Transverse colon (tissue), 4 donors: Measurements from ENCODE around the gene MON1A. TPM values are rescaled to one million over a fixed set of nuclear protein-coding genes. Genes with fewer than 3 reads are reported as not detected.
A peak's percentile ranks its signal among the peaks of the same experiment; 100 is the strongest.

Experiments used
- DNase-seq: peaks from one replicate; pipeline ENCODE4 v3.0.0-alpha.2; 2019
- H3K27ac ChIP-seq, 4 donors: fragments of 200-600 bp; sonication (generic); 2 replicates each; pipeline ENCODE4 v1.5.1; 2016 to 2018; ENCODE audit warnings: inconsistent platforms in 4 of 4
- H3K27me3 ChIP-seq: fragments of 200-600 bp; sonication (generic); 2 replicates; pipeline ENCODE4 v1.5.1; 2017; ENCODE audit warnings: inconsistent platforms
- H3K36me3 ChIP-seq, 4 donors: fragments of 200-600 bp; sonication (generic); 2 replicates each; pipeline ENCODE4 v1.5.1; 2017 to 2019; ENCODE audit warnings: inconsistent platforms in 4 of 4
- H3K4me1 ChIP-seq, 4 donors: fragments of 200-600 bp; sonication (generic); 2 replicates each; pipeline ENCODE4 v1.5.1; 2017 to 2020; ENCODE audit warnings: inconsistent platforms in 4 of 4
- H3K4me3 ChIP-seq, 4 donors: fragments of 200-600 bp; sonication (generic); 1 replicate in 1 of 4; 2 replicates in 3 of 4; pipeline versions ENCODE4 v1.5.1 to v1.6.1; 2017 to 2019; ENCODE audit warnings: inconsistent platforms in 4 of 4
- H3K9me3 ChIP-seq, 2 donors: fragments of 200-600 bp; sonication (generic); 2 replicates each; pipeline ENCODE4 v1.5.1; 2017 to 2019; ENCODE audit warnings: inconsistent platforms in 2 of 2
- EP300 ChIP-seq: sonication (generic); formaldehyde crosslinking; IDR thresholded peaks from one replicate; pipeline ENCODE4 v1.6.1; 2017; ENCODE audit warnings: antibody characterized with exemption, low read depth
- POLR2A ChIP-seq: fragments of 450-650 bp; IDR thresholded peaks from one replicate; pipeline ENCODE4 v1.6.1; 2016; ENCODE audit warnings: antibody characterized with exemption, mild to moderate bottlenecking, moderate library complexity
- POLR2AphosphoS5 ChIP-seq, 3 donors: sonication (generic); formaldehyde crosslinking; IDR thresholded peaks; one replicate each; pipeline ENCODE4 v1.6.1; 2016; ENCODE audit warnings: antibody characterized with exemption in 3 of 3
- WGBS, 2 donors: methylation state at CpG; one replicate each; pipeline ENCODE4 v1.1.5; 2018; ENCODE audit warnings: low coverage in 1 of 2; 5-methylcytosine and 5-hydroxymethylcytosine counted together
- in situ Hi-C, 4 donors: fragments of 200-750 bp; cut with MboI; loops; one replicate each; pipeline versions ENCODE4 v1.15.0 to v1.15.1; 2017; ENCODE audit warnings: low sequenced_read_pairs in 3 of 4, low pct_ligation_motif_present in 1 of 4, low pct_unique_long_range_greater_than_20kb in 1 of 4
- intact Hi-C: fragments of 100-400 bp; cut with DNase I; formaldehyde crosslinking; loops from one replicate; pipeline ENCODE4 v1.15.1; 2023; ENCODE audit warnings: low total_unique reads
- total RNA-seq, 4 donors: library from RNA; depleted of rRNA; stranded (reverse); fragments of >200 nt; gene quantifications; one replicate each; pipeline ENCODE4 v1.1.0, GENCODE V29; 2016
- TF ChIP-seq, protein P1 (sequence below), 5 experiments: fragments of 200-600 bp in 3 of 5; fragments of 450-650 bp in 2 of 5; sonication (generic) in 3 of 5; IDR thresholded peaks; 1 replicate in 2 of 5; 2 replicates in 3 of 5; pipeline ENCODE4 v1.5.1; 2016 to 2017; ENCODE audit warnings: antibody characterized with exemption in 5 of 5, inconsistent platforms in 3 of 5, mild to moderate bottlenecking in 2 of 5, moderate library complexity in 1 of 5

The MON1A gene
- total RNA-seq, 4 donors from 2014 or later, result 0.80 to 10.5 (median 8.7) TPM

GRCh38 chr3:49879721-49880120, 49.9 kb downstream of the MON1A start:
- TF ChIP-seq, protein P1, sequence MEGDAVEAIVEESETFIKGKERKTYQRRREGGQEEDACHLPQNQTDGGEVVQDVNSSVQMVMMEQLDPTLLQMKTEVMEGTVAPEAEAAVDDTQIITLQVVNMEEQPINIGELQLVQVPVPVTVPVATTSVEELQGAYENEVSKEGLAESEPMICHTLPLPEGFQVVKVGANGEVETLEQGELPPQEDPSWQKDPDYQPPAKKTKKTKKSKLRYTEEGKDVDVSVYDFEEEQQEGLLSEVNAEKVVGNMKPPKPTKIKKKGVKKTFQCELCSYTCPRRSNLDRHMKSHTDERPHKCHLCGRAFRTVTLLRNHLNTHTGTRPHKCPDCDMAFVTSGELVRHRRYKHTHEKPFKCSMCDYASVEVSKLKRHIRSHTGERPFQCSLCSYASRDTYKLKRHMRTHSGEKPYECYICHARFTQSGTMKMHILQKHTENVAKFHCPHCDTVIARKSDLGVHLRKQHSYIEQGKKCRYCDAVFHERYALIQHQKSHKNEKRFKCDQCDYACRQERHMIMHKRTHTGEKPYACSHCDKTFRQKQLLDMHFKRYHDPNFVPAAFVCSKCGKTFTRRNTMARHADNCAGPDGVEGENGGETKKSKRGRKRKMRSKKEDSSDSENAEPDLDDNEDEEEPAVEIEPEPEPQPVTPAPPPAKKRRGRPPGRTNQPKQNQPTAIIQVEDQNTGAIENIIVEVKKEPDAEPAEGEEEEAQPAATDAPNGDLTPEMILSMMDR (IDR thresholded peaks at IDR 0.05), result no peak
- TF ChIP-seq POLR2AphosphoS5 (IDR thresholded peaks at IDR 0.05) (no peak), POLR2A (no peak), EP300 (no peak)
- WGBS, 2 donors, result 80% methylated on average over 2 of the region's 2 CpGs; no CpG with 5 or more reads in 1 of the 2 donors
- peaks cover 0 to 8% (median 2%) of the 10 kb centered on the region in 4 donors for H3K4me1 ChIP-seq
- in situ Hi-C loops (no loop called here), intact Hi-C loops (no loop called here)
- no peak for DNase-seq
- no peaks in the 10 kb centered on the region for H3K27me3 ChIP-seq
- no peaks in the 10 kb centered on the region for H3K9me3 ChIP-seq
- H3K4me3 ChIP-seq, result no peak overlapping the region
- no peak overlapping the region for H3K27ac ChIP-seq
- H3K36me3 ChIP-seq, result no peaks in the 10 kb centered on the region

DNA sequence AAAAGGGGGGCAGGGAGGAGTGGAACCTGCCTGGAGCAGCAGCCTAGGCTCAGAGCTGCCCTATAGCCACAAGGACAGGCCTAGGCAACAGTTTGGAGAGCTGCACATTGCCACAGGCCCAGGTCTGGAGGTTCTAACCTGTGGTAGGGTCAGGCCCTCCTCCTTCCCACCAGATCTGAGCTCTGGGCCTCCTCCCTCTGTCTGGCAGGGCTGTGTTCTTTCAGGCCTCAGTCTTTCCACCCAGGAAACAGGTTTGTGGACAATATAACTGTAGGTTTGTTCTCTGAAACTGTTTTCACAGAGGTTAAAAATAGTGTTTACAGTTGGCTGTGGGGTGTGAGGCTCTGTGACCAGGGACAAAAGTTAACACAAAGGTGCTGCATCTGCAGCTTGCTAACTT, 50.9 kb downstream of the MON1A start:
- Histone ChIP-seq H3K4me1 (peaks cover 0 to 12% (median 5%) of the 10 kb centered on the region in 4 donors), H3K27me3 (no peaks in the 10 kb centered on the region), H3K36me3 (no peaks in the 10 kb centered on the region), H3K9me3 (no peaks in the 10 kb centered on the region), H3K27ac (no peak overlapping the region), H3K4me3 (no peak overlapping the region)
- no peak for TF ChIP-seq POLR2AphosphoS5 (IDR thresholded peaks at IDR 0.05)
- intact Hi-C loops (no loop called here), in situ Hi-C loops (no loop called here)
- no peak for DNase-seq

DNA sequence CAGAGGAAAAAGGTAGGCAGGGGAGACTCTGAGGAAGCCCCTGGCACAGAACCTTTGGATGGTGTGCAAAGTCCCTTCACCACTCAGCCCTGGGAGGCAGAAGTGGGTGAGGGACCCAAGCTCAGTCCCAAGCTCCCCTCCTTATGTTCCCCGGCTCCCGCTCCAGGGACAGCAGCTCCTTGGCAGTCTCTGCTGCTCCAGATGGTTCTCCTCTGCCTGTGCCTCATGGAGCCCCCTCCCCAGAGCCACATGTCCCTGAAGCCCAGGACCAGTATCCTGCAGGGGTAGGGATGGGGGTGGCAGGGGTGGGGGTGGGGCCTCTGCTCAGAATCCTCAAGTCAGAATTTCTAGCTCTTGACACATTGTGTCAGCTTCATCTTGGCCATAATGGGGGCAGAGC, 51.9 kb downstream of the MON1A start:
- Histone ChIP-seq H3K4me1 (peaks cover 4 to 22% (median 11%) of the 10 kb centered on the region in 4 donors), H3K9me3 (no peaks in the 10 kb centered on the region), H3K27me3 (no peaks in the 10 kb centered on the region), H3K4me3 (no peak overlapping the region), H3K36me3 (no peaks in the 10 kb centered on the region), H3K27ac (no peak overlapping the region)
- no peak for TF ChIP-seq POLR2AphosphoS5 (IDR thresholded peaks at IDR 0.05)
- TF ChIP-seq EP300, result no peak
- no peak for TF ChIP-seq POLR2A
- TF ChIP-seq, protein P1 (IDR thresholded peaks at IDR 0.05), result no peak
- WGBS, 2 donors, result 57% methylated on average over 2 of the region's 2 CpGs; no CpG with 5 or more reads in 1 of the 2 donors
- in situ Hi-C loops, result no loop called here
- intact Hi-C loops, result no loop called here
- DNase-seq, result no peak

- Histone ChIP-seq H3K27me3 (peaks cover under 1% of the 10 kb centered on the region), H3K4me3 (no peak overlapping the region), H3K4me1 (peaks cover 4 to 19% (median 8%) of the 10 kb centered on the region in 4 donors), H3K36me3 (no peaks in the 10 kb centered on the region), H3K27ac (no peak overlapping the region), H3K9me3 (no peaks in the 10 kb centered on the region)
- DNase-seq, result no peak
- 91% methylated on average over 5 of the region's 5 CpGs; no CpG with 5 or more reads in 1 of the 2 donors for WGBS, 2 donors
- TF ChIP-seq, protein P1 (IDR thresholded peaks at IDR 0.05), result no peak
- TF ChIP-seq POLR2AphosphoS5 (IDR thresholded peaks at IDR 0.05) (no peak), POLR2A (no peak), EP300 (no peak)
- intact Hi-C loops, result no loop called here
- in situ Hi-C loops, result no loop called here
Observed at GRCh38 chr3:49876567-49876966, 53.0 kb downstream of the MON1A start.

DNA sequence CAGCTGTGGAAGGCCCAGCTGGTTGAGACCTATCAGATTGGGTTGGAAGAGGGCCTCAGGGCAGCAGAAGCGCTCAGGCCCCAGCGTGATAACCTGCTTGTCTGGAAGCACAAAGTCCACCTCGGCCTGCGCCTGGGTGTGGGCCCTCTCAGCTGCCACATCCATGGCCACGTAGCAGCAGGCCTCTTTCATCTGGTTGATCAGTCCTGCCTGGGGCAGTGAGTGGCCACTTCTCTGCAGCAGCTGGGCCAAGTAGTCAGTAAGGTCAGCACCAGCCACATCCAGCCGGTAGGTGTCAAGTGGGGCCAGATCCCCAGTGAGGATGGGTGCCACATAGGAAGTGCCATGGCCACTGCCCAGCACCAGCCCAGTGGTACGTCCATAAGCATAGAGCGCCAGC, 56.0 kb downstream of the MON1A start:
- Histone ChIP-seq H3K4me1 (peaks cover 9 to 28% (median 22%) of the 10 kb centered on the region in 4 donors), H3K4me3 (no peak overlapping the region), H3K36me3 (no peaks in the 10 kb centered on the region), H3K27me3 (peaks cover 30% of the 10 kb centered on the region), H3K27ac (peak overlapping the region in 3 of 4 donors; percentile 5 to 57 (median 54)), H3K9me3 (no peaks in the 10 kb centered on the region)
- peak; percentile 82 for DNase-seq
- WGBS, 2 donors, result 43% methylated on average over 6 of the region's 8 CpGs; no CpG with 5 or more reads in 1 of the 2 donors
- intact Hi-C loops, result no loop called here
- no peak for TF ChIP-seq POLR2A
- TF ChIP-seq POLR2AphosphoS5 (IDR thresholded peaks at IDR 0.05), result peak in 2 of 3 donors; percentile 18 to 46
- TF ChIP-seq, protein P1 (IDR thresholded peaks at IDR 0.05), result peak in 1 of 5 experiments; percentile 35
- no peak for TF ChIP-seq EP300
- in situ Hi-C loops, result no loop called here
